HCT116 (cell line): ENCODE data around the gene ITGB6. TPM values are rescaled to one million over a fixed set of nuclear protein-coding genes. Genes with fewer than 3 reads are reported as not detected.

ENCODE experiments used
- ATAC-seq: fragments of 200-7000 bp; cut with Tn5 transposase; 2 replicates; pipeline ENCODE4 v1.9.1; 2020; ENCODE audit warnings: mild to moderate bottlenecking, moderate library complexity
- BruUV-seq: library from RNA; stranded (reverse); fragments of 400-500 nt; replicated peaks from 2 replicates; lab custom pipeline; 2021; lab: Mats Ljungman, UMichigan
- CTCF ChIA-PET: fragments of 300-600 bp; sonication (Branson Sonifier 250); formaldehyde crosslinking; loops from one replicate; lab custom pipeline; 2021; ENCODE audit warnings: antibody characterized with exemption; lab: Charles Lee
- POLR2A ChIA-PET: fragments of 300-600, 350-600 bp; sonication (Branson Sonifier 250); formaldehyde crosslinking; loops from one replicate; lab custom pipeline; 2021; ENCODE audit warnings: antibody characterized with exemption; lab: Charles Lee
- RAD21 ChIA-PET, 2 experiments: fragments of 300-600 bp; sonication (Branson Sonifier 250); formaldehyde crosslinking; loops; one replicate each; lab custom pipeline; 2023; ENCODE audit warnings: low total read pairs in 2 of 2; ENCODE audit not compliant: uncharacterized antibody in 2 of 2, unreplicated experiment in 2 of 2, low non-redundant PET in 1 of 2; lab: Charles Lee
- DNase-seq: peaks from one replicate; pipeline ENCODE4 v3.0.0-alpha.2; 2010; ENCODE audit warnings: low read depth, low spot score
- H2AFZ ChIP-seq: fragments of 200-600 bp; shearing (Covaris generic), sonication (generic); 2 replicates; pipeline ENCODE4 v1.6.1; 2017; ENCODE audit warnings: low read depth, mixed run types, mixed read lengths, antibody characterized with exemption, low read length; ENCODE audit not compliant: poor library complexity, severe bottlenecking
- H3K27ac ChIP-seq: 2 replicates; pipeline ENCODE4 v1.5.1; 2012; ENCODE audit warnings: low read depth, low read length
- H3K27me3 ChIP-seq: fragments of 200-600 bp; sonication (generic); 2 replicates; pipeline ENCODE4 v1.6.1; 2016; ENCODE audit warnings: mixed run types, low read length, mixed read lengths; ENCODE audit not compliant: insufficient read depth
- H3K36me3 ChIP-seq, 2 experiments: fragments of 200-500 bp in 1 of 2; fragments of 200-600 bp in 1 of 2; sonication (Bioruptor generic) in 1 of 2; sonication (generic) in 1 of 2; 2 replicates each; pipeline versions ENCODE4 v1.5.1 to v1.6.1; 2014 to 2016; ENCODE audit warnings: low read length in 2 of 2, inconsistent platforms in 1 of 2, mixed read lengths in 1 of 2, mixed run types in 1 of 2; ENCODE audit not compliant: insufficient read depth in 2 of 2, control insufficient read depth in 1 of 2
- H3K4me1 ChIP-seq, 2 experiments: fragments of 200-600 bp in 1 of 2; sonication (generic) in 1 of 2; 2 replicates each; pipeline versions ENCODE4 v1.5.1 to v1.6.1; 2012 to 2017; ENCODE audit warnings: low read length in 2 of 2, inconsistent platforms in 1 of 2, mild to moderate bottlenecking in 1 of 2, mixed read lengths in 1 of 2, mixed run types in 1 of 2, moderate library complexity in 1 of 2; ENCODE audit not compliant: insufficient read depth in 2 of 2, control insufficient read depth in 1 of 2
- H3K4me2 ChIP-seq: fragments of 200-600 bp; sonication (generic); 2 replicates; pipeline ENCODE4 v1.6.1; 2017; ENCODE audit warnings: mixed run types, low read length, mixed read lengths
- H3K4me3 ChIP-seq, 2 experiments: fragments of 200-600 bp in 1 of 2; sonication (generic) in 1 of 2; replicated peaks in 1 of 2; 2 replicates each; pipeline ENCODE4 v1.5.1; 2011 to 2016; ENCODE audit warnings: low read length in 2 of 2, control low read depth in 1 of 2, low read depth in 1 of 2, mild to moderate bottlenecking in 1 of 2, mixed read lengths in 1 of 2, mixed run types in 1 of 2
- H3K79me2 ChIP-seq: fragments of 200-600 bp; sonication (generic); 2 replicates; pipeline ENCODE4 v1.6.1; 2017; ENCODE audit warnings: mild to moderate bottlenecking, mixed run types, low read length, moderate library complexity, mixed read lengths; ENCODE audit not compliant: insufficient read depth
- H3K9ac ChIP-seq: fragments of 200-600 bp; sonication (generic); 2 replicates; pipeline ENCODE4 v1.6.1; 2016; ENCODE audit warnings: low read length, mixed read lengths
- H3K9me2 ChIP-seq: fragments of 200-600 bp; sonication (generic), shearing (Covaris generic); 2 replicates; pipeline ENCODE4 v1.6.1; 2017; ENCODE audit warnings: mixed run types, mild to moderate bottlenecking, moderate library complexity; ENCODE audit not compliant: insufficient read depth
- H3K9me3 ChIP-seq, 2 experiments: fragments of 200-500 bp in 1 of 2; fragments of 200-600 bp in 1 of 2; sonication (Bioruptor generic) in 1 of 2; sonication (generic) in 1 of 2; 2 replicates each; pipeline ENCODE4 v1.6.1; 2014 to 2017; ENCODE audit warnings: low read length in 2 of 2, mixed read lengths in 2 of 2, inconsistent platforms in 1 of 2, low read depth in 1 of 2, mild to moderate bottlenecking in 1 of 2, mixed run types in 1 of 2, moderate library complexity in 1 of 2; ENCODE audit not compliant: control insufficient read depth in 1 of 2, insufficient read depth in 1 of 2
- H4K20me1 ChIP-seq: fragments of 200-600 bp; sonication (generic), shearing (Covaris generic); 2 replicates; pipeline ENCODE4 v1.6.1; 2017; ENCODE audit warnings: mixed run types, mild to moderate bottlenecking, moderate library complexity; ENCODE audit not compliant: insufficient read depth
- ATF3 ChIP-seq: IDR thresholded peaks from 2 replicates; pipeline ENCODE4 v1.6.1; 2012
- CBX3 ChIP-seq: IDR thresholded peaks from 2 replicates; pipeline ENCODE4 v1.6.1; 2012; ENCODE audit warnings: low read depth
- ELF1 ChIP-seq: IDR thresholded peaks from 2 replicates; pipeline ENCODE4 v1.6.1; 2012; ENCODE audit warnings: low read depth, borderline replicate concordance
- EZH2phosphoT487 ChIP-seq: fragments of 200-600 bp; IDR thresholded peaks from 2 replicates; pipeline ENCODE4 v1.6.1; 2018; ENCODE audit warnings: antibody characterized with exemption, borderline replicate concordance
- JUND ChIP-seq: IDR thresholded peaks from 2 replicates; pipeline ENCODE4 v1.6.1; 2012
- POLR2AphosphoS5 ChIP-seq: IDR thresholded peaks from 2 replicates; pipeline ENCODE4 v1.6.1; 2011; ENCODE audit warnings: mild to moderate bottlenecking, low read depth, low read length, moderate library complexity
- REST ChIP-seq: IDR thresholded peaks from 2 replicates; pipeline ENCODE4 v1.6.1; 2012; ENCODE audit warnings: low read depth
- SIN3A ChIP-seq: IDR thresholded peaks from 2 replicates; pipeline ENCODE4 v1.6.1; 2012; ENCODE audit warnings: low read depth
- SP1 ChIP-seq: IDR thresholded peaks from 2 replicates; pipeline ENCODE4 v1.6.1; 2012; ENCODE audit warnings: low read depth
- TCF7L2 ChIP-seq: IDR thresholded peaks from 2 replicates; pipeline ENCODE4 v1.7.0; 2011; ENCODE audit warnings: borderline replicate concordance, inconsistent platforms; ENCODE audit not compliant: insufficient read depth, insufficient read length; ENCODE audit errors: extremely low read depth
- YY1 ChIP-seq: IDR thresholded peaks from 2 replicates; pipeline ENCODE4 v1.6.1; 2011; ENCODE audit warnings: low read length, low read depth, moderate library complexity, mild to moderate bottlenecking; ENCODE audit not compliant: insufficient replicate concordance; ENCODE audit errors: extremely low read depth
- ZBTB33 ChIP-seq: IDR thresholded peaks from 2 replicates; pipeline ENCODE4 v1.6.1; 2011; ENCODE audit warnings: mild to moderate bottlenecking, low read length, moderate library complexity; ENCODE audit not compliant: insufficient replicate concordance; ENCODE audit errors: extremely low read depth
- intact Hi-C: fragments of 100-400 bp; cut with micrococcal nuclease; formaldehyde crosslinking; loops from 2 replicates; pipeline ENCODE4 v1.10.0; 2022
- total RNA-seq: library from RNA; stranded (reverse); gene quantifications from one replicate; pipeline ENCODE4 v1.2.1, GENCODE V29; 2021; ENCODE audit not compliant: unreplicated experiment

The ITGB6 gene
- total RNA-seq, 1 experiment from 2014 or later, result 0.12 TPM

- Histone ChIP-seq H3K9me3 (no peaks in the 10 kb centered on the region), H3K27me3 (no peaks in the 10 kb centered on the region), H3K36me3 (no peaks in the 10 kb centered on the region), H3K4me1 (no peaks in the 10 kb centered on the region), H2AFZ (no peak overlapping the region), H3K9me2 (no peaks in the 10 kb centered on the region), H3K4me2 (no peak overlapping the region), H3K4me3 (no peak overlapping the region), H4K20me1 (no peaks in the 10 kb centered on the region), H3K79me2 (no peaks in the 10 kb centered on the region), H3K27ac (no peak overlapping the region), H3K9ac (no peak overlapping the region)
- CTCF ChIA-PET, result no interaction called here
- ATAC-seq, result no peak
- RAD21 ChIA-PET, result interaction anchor here in 1 of 2 experiments (0.7 kb wide), 1 partner anchor 1184 kb away, joined by 3 read pairs; no protein-coding TSS in a partner anchor
- intact Hi-C loops, result no loop called here
- POLR2A ChIA-PET, result no interaction called here
- no peak for TF ChIP-seq TCF7L2
- no peak for TF ChIP-seq POLR2AphosphoS5
- no peak for TF ChIP-seq ATF3
- TF ChIP-seq REST, result no peak
- BruUV-seq, result no TSS peak
- DNase-seq, result no peak
Observed at GRCh38 chr2:160051371-160051800, 148.7 kb downstream of the ITGB6 start.

- ChIA-PET RAD21 (no interaction called here), POLR2A (no interaction called here)
- H3K27me3 ChIP-seq, result no peaks in the 10 kb centered on the region
- TF ChIP-seq JUND (no peak), YY1 (no peak), CBX3 (no peak), SIN3A (no peak), EZH2phosphoT487 (no peak), SP1 (no peak), ELF1 (no peak), ZBTB33 (no peak)
Observed at GRCh38 chr2:160050147-160050546, 149.9 kb downstream of the ITGB6 start.

More at GRCh38 chr2:160050147-160050546, 149.9 kb downstream of the ITGB6 start:
- H3K36me3 ChIP-seq, result no peaks in the 10 kb centered on the region
- no peaks in the 10 kb centered on the region for H3K9me2 ChIP-seq
- H3K4me1 ChIP-seq, result no peaks in the 10 kb centered on the region
- H3K9me3 ChIP-seq, result no peaks in the 10 kb centered on the region
- ATAC-seq, result no peak
- no peak overlapping the region for H3K4me3 ChIP-seq
- CTCF ChIA-PET, result no interaction called here
- H3K79me2 ChIP-seq, result no peaks in the 10 kb centered on the region
- H4K20me1 ChIP-seq, result no peaks in the 10 kb centered on the region
- intact Hi-C loops, result no loop called here
- no peak for DNase-seq
- H2AFZ ChIP-seq, result no peak overlapping the region
- no TSS peak for BruUV-seq
- no peak overlapping the region for H3K27ac ChIP-seq
- no peak overlapping the region for H3K4me2 ChIP-seq
- no peak overlapping the region for H3K9ac ChIP-seq
